GM10847 (cell line): ENCODE measurements around the gene GALNT11.

Experiments
- POLR2A ChIP-seq: IDR thresholded peaks from 2 replicates; pipeline ENCODE4 v1.6.1; 2011; ENCODE audit not compliant: insufficient read length; ENCODE audit errors: extremely low read depth

Gene GALNT11

GRCh38 chr7:152076940-152077933, 51.8 kb downstream of the GALNT11 start:
- TF ChIP-seq POLR2A, result no peak

- TF ChIP-seq POLR2A, result no peak
Observed at GRCh38 chr7:152078025-152078424, 52.6 kb downstream of the GALNT11 start.

- no peak for TF ChIP-seq POLR2A
Observed at GRCh38 chr7:152078786-152079185, 53.3 kb downstream of the GALNT11 start.

GRCh38 chr7:152081088-152081487, 55.6 kb downstream of the GALNT11 start:
- TF ChIP-seq POLR2A, result no peak

GRCh38 chr7:152085131-152085530, 59.7 kb downstream of the GALNT11 start:
- TF ChIP-seq POLR2A, result no peak

- no peak for TF ChIP-seq POLR2A
Observed at GRCh38 chr7:152086513-152086912, 61.0 kb downstream of the GALNT11 start.

- no peak for TF ChIP-seq POLR2A
Observed at GRCh38 chr7:152089183-152089582, 63.7 kb downstream of the GALNT11 start.

GRCh38 chr7:152090747-152091146, 65.3 kb downstream of the GALNT11 start:
- no peak for TF ChIP-seq POLR2A

GRCh38 chr7:152093717-152094116, 68.2 kb downstream of the GALNT11 start:
- TF ChIP-seq POLR2A, result no peak

- no peak for TF ChIP-seq POLR2A
Observed at GRCh38 chr7:152095771-152096170, 70.3 kb downstream of the GALNT11 start.

GRCh38 chr7:152097330-152097729, 71.9 kb downstream of the GALNT11 start:
- TF ChIP-seq POLR2A, result no peak

- TF ChIP-seq POLR2A, result no peak
Observed at GRCh38 chr7:152103066-152103465, 77.6 kb downstream of the GALNT11 start.

GRCh38 chr7:152103691-152104090, 78.2 kb downstream of the GALNT11 start:
- no peak for TF ChIP-seq POLR2A

- TF ChIP-seq POLR2A, result no peak
Observed at GRCh38 chr7:152105205-152105604, 79.7 kb downstream of the GALNT11 start.

GRCh38 chr7:152106990-152107389, 81.5 kb downstream of the GALNT11 start:
- TF ChIP-seq POLR2A, result no peak

- TF ChIP-seq POLR2A, result no peak
Observed at GRCh38 chr7:152107945-152108344, 82.5 kb downstream of the GALNT11 start.

- no peak for TF ChIP-seq POLR2A
Observed at GRCh38 chr7:152108359-152108758, 82.9 kb downstream of the GALNT11 start.
